T-helper 22 cell (primary cell): Measurements from ENCODE around the gene ACTN4.

ENCODE experiments used
- DNase-seq: peaks from one replicate; pipeline ENCODE4 v3.0.0-alpha.2; 2020; ENCODE audit warnings: low read depth

ACTN4 gene

GRCh38 chr19:38661136-38661535 lies 13.7 kb downstream of the ACTN4 start:
- no peak for DNase-seq

DNA sequence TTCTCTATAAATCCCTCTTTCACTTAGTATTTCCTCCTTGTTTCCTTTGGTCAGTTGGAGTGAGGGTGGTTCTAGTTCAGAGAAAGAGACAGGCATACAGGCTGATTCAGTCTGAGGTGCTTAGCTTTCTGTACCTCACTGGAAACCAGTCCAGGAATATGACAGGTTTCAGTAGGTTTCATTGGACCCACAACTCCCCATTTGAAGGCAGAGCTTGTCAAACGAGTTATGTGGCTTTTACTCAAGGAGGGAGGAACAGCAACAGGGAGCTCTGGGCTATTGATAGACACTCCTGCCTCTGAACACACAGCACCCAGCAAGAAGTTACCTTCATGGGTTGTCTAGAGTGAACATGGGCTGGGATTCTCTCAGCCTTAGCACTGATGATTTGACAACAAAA lies 14.5 kb downstream of the ACTN4 start:
- DNase-seq = no peak

DNA sequence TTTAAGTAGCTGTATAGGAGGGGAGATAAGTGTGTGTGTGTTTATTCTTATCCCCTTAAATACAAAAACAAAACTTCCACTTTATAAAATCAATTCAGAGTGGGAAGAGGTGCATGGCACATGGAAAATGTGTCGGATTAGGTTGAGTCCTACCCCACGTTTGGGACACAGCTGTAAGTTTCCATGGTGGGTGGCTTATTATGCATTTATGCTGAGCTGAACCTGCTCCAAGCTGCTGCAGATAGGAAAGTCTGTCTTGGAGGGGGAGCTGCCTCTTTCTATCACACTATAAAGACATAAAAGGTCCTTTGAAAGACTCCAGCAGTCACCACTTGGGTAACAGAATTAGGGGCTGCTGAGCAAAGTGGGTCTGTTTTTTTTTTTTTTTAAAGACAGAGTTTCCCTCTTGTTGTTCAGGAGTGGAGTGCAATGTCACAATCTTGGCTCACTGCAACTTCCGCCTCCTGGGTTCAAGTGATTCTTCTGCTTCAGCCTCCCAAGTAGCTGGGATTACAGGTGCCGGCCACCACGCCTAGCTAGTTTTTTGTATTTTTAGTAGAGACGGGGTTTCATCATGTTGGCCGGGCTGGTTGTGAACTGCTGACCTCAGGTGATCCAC lies 15.2 kb downstream of the ACTN4 start:
- DNase-seq = no peak

- no peak for DNase-seq
Observed at GRCh38 chr19:38663156-38663651, 15.8 kb downstream of the ACTN4 start.

DNA sequence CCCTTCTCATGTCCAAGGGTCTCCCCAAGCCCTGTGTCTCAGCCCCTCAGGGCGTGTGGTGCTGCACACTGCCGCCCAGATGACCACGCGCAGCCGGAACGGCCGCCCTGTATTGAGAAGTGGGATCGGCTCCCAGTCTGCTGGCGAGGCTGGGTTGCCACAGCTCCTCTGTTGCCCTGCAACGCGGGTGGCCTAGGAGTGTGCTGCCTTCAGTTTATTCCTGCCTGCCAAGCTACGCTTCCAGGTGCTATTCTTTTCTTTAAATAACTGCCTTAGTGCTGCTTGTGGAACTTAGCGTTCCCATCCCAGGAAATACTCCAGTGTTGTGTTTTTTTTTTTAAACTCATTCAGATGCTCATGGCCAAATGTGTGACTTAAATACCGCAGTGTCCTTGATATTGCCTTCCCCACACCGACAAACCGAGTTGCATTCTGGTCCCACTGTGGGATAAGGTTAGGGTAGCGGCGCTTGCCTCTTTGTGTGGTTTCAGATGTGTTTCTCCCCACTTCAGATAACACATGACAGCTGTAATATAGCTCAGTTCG lies 16.6 kb downstream of the ACTN4 start:
- DNase-seq = no peak

- no peak for DNase-seq
Observed at GRCh38 chr19:38664503-38665211, 17.2 kb downstream of the ACTN4 start.

DNA sequence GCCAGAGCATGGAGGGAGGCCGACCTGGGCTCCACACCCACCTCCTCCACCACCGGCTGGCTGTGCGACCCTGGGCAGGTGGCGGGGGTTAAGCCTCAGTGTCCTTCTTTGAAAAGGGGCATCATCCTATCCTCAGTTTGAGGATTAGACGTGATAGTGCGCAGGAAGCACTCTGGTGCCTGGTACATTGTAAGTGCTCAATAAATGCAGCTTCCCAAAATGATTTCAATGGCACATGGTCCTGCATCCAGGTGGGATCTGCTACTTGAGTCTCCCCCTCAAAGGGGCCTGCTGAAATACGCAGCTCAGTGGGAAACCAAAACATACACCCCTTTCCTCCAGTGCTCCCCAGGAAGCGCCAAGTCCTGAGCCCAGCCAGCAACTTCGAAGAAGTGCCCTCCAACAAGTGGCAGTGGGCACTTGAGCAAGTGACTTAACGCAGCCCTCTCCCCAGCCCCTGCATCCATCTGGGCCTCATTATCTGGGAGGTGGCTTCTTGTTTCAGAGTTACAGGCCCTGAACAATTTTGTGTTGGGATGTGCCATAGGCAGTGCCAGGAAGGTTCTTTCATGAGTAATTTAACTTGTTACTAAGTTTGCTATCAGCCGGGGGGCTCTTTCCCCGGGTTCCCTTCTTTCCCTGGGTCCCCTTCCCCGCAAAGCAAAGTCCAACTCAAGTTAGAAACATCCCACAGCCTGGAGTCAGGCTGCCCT lies 17.9 kb downstream of the ACTN4 start:
- no peak for DNase-seq

GRCh38 chr19:38665950-38666662 lies 18.7 kb downstream of the ACTN4 start:
- DNase-seq = no peak

DNA sequence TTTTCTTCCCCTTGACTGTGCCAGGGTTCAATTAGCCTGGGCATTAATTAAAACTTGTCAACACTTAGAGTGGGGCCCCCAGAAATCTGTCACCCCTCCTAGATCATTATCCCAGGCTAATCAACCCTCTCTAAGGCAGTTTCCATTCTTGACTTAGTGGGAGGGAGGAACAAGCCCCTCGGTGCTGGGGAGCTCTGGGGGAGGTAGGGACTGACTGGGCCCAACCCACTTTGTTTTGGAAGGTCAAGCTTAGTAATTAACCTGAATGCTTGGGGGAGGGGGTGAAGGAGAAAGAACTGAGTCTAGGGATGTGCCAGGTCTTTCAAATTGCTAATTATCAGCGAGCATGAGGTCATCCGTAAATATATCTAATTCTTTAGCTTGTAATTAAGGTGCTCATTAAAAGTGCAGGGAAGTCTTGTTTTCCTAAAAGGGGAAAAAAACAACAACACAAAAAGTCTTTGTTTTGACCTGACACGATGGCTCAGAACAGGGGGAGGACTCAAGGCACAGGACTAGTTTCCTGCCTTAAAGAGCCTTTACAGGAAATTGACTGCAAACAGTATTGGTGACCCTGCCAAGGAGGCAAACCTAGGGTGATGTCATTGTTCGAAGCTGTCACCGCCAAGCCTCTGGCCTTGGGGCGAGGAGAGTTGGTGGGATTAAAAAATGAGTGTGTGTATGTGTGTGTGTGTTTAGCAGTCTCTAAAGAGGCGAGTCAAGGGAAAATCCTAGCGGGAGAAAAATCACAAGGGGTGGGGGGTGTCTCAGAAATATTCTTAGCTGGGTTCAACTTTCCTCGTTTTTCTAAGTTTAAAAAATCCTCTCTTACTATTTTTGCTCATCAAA lies 19.4 kb downstream of the ACTN4 start:
- DNase-seq = no peak

- no peak for DNase-seq
Observed at GRCh38 chr19:38667661-38668171, 20.3 kb downstream of the ACTN4 start.

GRCh38 chr19:38669552-38669951 lies 22.1 kb downstream of the ACTN4 start:
- no peak for DNase-seq

- DNase-seq = no peak
Observed at GRCh38 chr19:38670921-38671398, 23.5 kb downstream of the ACTN4 start.

GRCh38 chr19:38671654-38672053 lies 24.2 kb downstream of the ACTN4 start:
- DNase-seq = no peak

DNA sequence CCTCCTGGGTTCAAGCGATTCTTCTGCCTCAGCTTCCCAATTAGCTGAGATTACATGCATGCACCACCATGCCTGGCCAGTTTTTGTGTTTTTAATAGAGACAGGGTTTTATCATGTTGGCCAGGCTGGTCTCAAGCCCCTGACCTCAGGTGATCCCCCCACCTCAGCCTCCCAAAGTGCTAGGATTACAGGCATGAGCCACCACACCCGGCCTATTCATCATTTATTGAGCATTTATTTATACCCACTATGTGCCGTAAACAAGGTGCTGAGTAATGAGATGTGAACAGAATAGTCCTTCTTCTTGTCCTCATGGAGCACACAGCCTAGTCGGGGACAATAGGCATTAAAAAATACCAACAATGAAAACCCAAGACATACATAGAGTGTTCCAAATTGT lies 25.6 kb downstream of the ACTN4 start:
- no peak for DNase-seq

DNA sequence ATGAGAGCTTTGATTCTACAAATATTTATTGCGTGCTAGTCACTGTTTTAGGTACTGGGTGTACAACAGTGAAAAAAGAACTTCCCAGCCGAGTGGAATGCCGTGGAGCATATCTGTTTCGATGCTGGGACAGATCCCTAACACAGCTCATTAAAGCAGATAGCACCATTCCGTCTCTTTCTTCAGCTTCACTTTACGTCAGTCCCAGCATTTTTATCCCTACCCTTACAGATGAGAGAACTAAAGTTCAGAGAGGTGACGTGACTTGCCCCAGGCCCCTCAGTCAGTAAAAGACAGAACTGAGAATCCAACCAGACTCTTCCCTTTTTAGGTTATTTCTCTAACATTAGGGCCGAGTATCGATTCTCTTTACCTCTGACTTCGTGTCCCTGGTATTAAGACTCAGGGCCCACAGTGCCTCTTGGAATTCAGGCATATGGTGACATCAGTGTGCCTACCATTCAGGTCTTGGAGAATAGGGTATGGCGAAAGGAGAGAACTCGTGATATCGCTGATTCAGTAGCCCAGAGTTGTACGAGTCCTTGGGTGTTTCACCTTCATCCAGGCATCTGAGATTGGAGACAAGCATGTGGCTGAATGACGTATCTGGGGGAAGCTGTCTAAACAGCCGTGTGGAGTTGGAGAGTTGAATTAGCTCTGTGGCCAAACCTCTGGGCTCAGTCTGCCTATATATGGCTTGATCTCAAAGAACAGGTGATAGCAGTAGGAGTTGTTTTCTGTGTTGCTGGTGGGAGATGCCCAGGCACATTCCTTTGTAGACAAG lies 27.1 kb downstream of the ACTN4 start:
- DNase-seq = no peak

DNA sequence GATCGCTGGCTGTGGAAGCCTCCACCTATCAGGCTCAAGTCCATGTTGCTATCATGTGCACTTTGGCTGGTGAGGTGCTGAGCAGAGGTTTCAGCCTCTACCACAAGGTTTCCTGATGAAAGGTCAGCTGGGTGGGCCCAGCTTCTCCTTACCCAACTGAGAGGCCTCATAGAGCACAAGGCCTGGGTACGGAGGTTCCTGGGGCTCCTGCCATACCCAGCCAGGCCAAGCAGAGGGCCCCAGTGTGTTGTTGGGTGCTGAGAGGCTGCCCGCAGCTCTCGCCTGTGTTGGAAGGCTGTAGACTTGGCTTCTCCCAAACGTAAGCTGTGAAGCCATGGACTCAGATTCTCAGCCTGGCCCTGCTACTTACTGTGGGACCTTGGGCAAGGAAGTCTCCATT lies 28.2 kb downstream of the ACTN4 start:
- DNase-seq = no peak

DNA sequence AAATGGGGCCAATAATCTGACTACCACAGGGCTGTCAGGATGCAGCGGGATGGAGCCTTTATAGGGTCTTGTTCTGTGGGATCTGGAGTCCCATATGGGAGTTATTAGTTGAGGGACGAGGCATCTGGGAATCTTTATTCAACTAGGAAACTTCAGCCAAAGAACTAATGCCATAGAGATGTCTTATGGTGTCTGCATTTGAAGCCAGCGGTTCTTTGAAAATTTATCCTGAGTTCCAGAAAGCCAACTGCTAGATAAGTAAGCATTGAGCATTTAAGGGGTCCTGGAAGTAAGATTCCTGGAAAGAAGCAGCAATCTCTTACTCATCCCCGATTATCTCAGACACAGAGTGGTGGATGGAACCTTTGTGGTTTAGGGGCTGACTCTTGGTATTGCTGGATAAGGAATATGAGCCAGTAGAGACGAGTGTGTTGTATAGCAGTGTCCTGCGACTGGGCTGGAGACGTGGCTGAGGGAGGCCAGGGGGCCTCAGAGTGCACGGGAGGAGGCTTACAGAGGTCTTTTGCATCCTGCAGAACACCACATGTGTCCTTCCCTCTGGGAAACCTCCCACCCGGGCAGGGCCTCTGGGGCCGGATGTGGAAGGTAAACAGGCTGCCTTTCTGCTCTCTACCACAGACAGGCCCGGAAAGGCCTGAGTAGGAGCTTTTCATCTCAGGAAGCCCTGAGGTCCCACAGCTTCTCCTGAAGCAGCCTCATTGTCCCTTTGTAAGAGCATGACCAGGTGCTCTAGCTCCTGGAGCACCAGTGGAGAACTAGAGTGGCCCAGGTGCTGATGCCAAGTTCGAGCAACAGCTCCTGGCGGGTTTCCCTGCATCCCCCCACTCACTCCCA lies 28.8 kb downstream of the ACTN4 start:
- DNase-seq = no peak

DNA sequence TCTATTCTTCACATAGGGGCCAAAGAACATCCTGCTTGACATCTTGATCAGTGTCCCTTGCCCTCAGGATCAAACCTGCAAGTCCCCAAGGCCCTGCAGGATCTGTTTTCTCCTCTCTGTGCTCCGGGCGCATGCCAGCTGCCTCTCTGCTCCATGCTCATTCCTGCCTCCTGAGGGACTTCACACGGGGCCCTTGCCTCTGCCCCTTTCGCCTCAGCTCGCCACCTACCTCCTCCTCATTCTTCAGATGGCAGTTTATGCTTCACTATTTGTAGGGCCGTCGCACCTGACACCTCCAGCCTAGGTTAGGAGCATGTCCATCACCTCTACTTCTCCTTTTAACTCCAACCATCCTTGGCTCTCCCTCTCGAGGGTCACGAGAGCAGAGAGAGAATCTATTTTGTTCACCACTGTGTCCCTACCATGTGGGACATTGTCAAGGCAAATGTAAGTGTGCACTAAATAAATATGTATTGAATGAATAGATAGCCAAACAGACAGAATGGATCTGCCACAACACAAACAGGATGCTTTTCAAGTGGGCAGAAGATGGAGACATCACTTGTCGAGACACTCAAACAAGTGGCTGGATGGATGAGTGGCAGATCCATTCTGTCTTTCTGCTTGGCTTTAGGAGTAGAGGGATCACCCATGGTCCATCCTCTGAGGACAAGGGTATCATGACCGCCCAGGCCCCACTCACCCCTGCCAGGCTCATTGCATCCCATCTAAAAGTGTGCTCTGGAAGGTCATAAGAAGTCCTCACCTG lies 29.6 kb downstream of the ACTN4 start:
- no peak for DNase-seq
